ENCODE data around the gene NUDT16L1. TPM values are rescaled to one million over a fixed set of nuclear protein-coding genes. Genes with fewer than 3 reads are reported as not detected.

NUDT16L1 gene
- total RNA-seq, 1 experiment from 2014 or later = 33.8 TPM

- TF ChIP-seq EZH2 (IDR thresholded peaks at IDR 0.05; ENCODE audit: borderline replicate concordance, low read depth, low read length, poor library complexity, severe bottlenecking) (no peak), CTCF (conservative IDR thresholded peaks at IDR 0.05; ENCODE audit: low read depth, low read length) (no peak)
- H3K4me3 ChIP-seq (ENCODE audit: low read depth, low read length, poor library complexity, severe bottlenecking) = no peak overlapping the region
- H3K27me3 ChIP-seq (replicated peaks; ENCODE audit: insufficient read depth, low read depth, low read length, poor library complexity) = no peaks in the 10 kb centered on the region
- CTCF ChIA-PET = no interaction called here
- intact Hi-C loops (cut with micrococcal nuclease; ENCODE audit: unreplicated experiment) = loop anchor here (10.0 kb wide), 1 partner anchor 265 kb away; the partner anchor contains the start of gene SEC14L5
- POLR2A ChIA-PET (ENCODE audit: low non-redundant PET) = no interaction called here
- H3K27ac ChIP-seq (ENCODE audit: low read depth, low read length, poor library complexity, severe bottlenecking) = no peak overlapping the region
- no peak for DNase-seq (ENCODE audit: low spot score)
- H3K4me1 ChIP-seq (ENCODE audit: insufficient read depth, low read length, poor library complexity, severe bottlenecking) = peaks cover 4% of the 10 kb centered on the region
- no TSS peak for BruUV-seq (replicated peaks)
- no peaks in the 10 kb centered on the region for H3K36me3 ChIP-seq (ENCODE audit: insufficient read depth, low read length, poor library complexity, severe bottlenecking)
- H3K9me3 ChIP-seq (ENCODE audit: low read depth, low read length, poor library complexity, severe bottlenecking) = no peaks in the 10 kb centered on the region
Observed at GRCh38 chr16:4689864-4690704, 3.3 kb upstream of the NUDT16L1 start.

DNA sequence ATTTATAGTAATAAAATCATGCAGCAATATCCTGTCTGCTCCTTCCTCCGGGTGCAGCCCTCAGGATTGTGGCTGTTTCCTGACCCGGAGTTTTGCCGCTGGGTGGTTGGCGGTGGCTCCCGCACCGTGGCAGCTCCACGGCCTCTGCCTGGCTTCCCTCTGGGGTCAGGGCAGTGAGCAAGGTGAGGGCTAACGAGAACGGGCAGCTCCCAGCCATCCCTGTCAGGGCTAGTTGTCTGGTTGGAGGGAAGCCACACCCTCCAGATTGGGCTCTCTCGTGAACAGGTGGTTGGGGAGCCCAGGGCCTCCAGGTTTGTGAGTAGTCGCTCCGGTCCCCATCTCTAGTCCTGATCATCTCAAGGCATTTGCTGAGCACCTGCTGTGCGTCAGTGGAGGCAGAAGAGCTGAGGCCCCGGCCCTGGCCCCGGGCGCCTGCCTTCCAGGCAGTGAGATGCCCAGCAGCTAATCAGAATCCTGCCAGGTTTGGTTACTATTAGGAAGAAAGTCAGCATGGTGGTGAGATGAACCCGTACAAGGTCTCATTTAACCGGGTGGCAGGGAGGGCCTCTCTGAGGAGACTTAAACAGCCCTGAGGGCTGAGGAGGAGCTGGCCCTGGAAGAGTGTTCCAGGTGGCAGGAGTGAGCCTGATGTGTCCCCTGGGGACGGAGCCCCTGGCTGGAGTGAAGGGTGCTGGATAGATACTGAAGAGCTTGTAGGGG, 2.3 kb upstream of the NUDT16L1 start:
- CTCF ChIA-PET = no interaction called here
- Histone ChIP-seq H3K9me3 (ENCODE audit: low read depth, low read length, poor library complexity, severe bottlenecking) (no peaks in the 10 kb centered on the region), H3K4me3 (ENCODE audit: low read depth, low read length, poor library complexity, severe bottlenecking) (no peak overlapping the region), H3K27ac (ENCODE audit: low read depth, low read length, poor library complexity, severe bottlenecking) (no peak overlapping the region), H3K36me3 (ENCODE audit: insufficient read depth, low read length, poor library complexity, severe bottlenecking) (no peaks in the 10 kb centered on the region), H3K4me1 (ENCODE audit: insufficient read depth, low read length, poor library complexity, severe bottlenecking) (peaks cover 4% of the 10 kb centered on the region), H3K27me3 (replicated peaks; ENCODE audit: insufficient read depth, low read depth, low read length, poor library complexity) (no peaks in the 10 kb centered on the region)
- POLR2A ChIA-PET (ENCODE audit: low non-redundant PET) = no interaction called here
- TF ChIP-seq EZH2 (IDR thresholded peaks at IDR 0.05; ENCODE audit: borderline replicate concordance, low read depth, low read length, poor library complexity, severe bottlenecking) = no peak
- TF ChIP-seq CTCF (conservative IDR thresholded peaks at IDR 0.05; ENCODE audit: low read depth, low read length) = no peak
- DNase-seq (ENCODE audit: low spot score) = no peak
- intact Hi-C loops (cut with micrococcal nuclease; ENCODE audit: unreplicated experiment) = loop anchor here (10.0 kb wide), 1 partner anchor 264 kb away; the partner anchor contains the start of gene SEC14L5
- BruUV-seq (replicated peaks) = no TSS peak

- Histone ChIP-seq H3K4me3 (ENCODE audit: low read depth, low read length, poor library complexity, severe bottlenecking) (no peak overlapping the region), H3K9me3 (ENCODE audit: low read depth, low read length, poor library complexity, severe bottlenecking) (no peaks in the 10 kb centered on the region), H3K36me3 (ENCODE audit: insufficient read depth, low read length, poor library complexity, severe bottlenecking) (peaks cover 3% of the 10 kb centered on the region), H3K27me3 (replicated peaks; ENCODE audit: insufficient read depth, low read depth, low read length, poor library complexity) (no peaks in the 10 kb centered on the region), H3K27ac (ENCODE audit: low read depth, low read length, poor library complexity, severe bottlenecking) (no peak overlapping the region), H3K4me1 (ENCODE audit: insufficient read depth, low read length, poor library complexity, severe bottlenecking) (peaks cover 4% of the 10 kb centered on the region)
- BruUV-seq (replicated peaks) = no TSS peak
- CTCF ChIA-PET = no interaction called here
- no peak for DNase-seq (ENCODE audit: low spot score)
- intact Hi-C loops (cut with micrococcal nuclease; ENCODE audit: unreplicated experiment) = loop anchor here (10.0 kb wide), 1 partner anchor 263 kb away; the partner anchor contains the start of gene SEC14L5
- TF ChIP-seq EZH2 (IDR thresholded peaks at IDR 0.05; ENCODE audit: borderline replicate concordance, low read depth, low read length, poor library complexity, severe bottlenecking) (no peak), CTCF (conservative IDR thresholded peaks at IDR 0.05; ENCODE audit: low read depth, low read length) (no peak)
- POLR2A ChIA-PET (ENCODE audit: low non-redundant PET) = no interaction called here
Observed at GRCh38 chr16:4691666-4692412, 1.5 kb upstream of the NUDT16L1 start.
